CD4-positive, alpha-beta T cell treated with Interleukin-17A for 1 hour (primary cell): ENCODE data around the gene CCDC188.

Source experiments
- DNase-seq: peaks from one replicate; pipeline ENCODE4 v3.0.0-alpha.2; 2020

The CCDC188 gene

DNA sequence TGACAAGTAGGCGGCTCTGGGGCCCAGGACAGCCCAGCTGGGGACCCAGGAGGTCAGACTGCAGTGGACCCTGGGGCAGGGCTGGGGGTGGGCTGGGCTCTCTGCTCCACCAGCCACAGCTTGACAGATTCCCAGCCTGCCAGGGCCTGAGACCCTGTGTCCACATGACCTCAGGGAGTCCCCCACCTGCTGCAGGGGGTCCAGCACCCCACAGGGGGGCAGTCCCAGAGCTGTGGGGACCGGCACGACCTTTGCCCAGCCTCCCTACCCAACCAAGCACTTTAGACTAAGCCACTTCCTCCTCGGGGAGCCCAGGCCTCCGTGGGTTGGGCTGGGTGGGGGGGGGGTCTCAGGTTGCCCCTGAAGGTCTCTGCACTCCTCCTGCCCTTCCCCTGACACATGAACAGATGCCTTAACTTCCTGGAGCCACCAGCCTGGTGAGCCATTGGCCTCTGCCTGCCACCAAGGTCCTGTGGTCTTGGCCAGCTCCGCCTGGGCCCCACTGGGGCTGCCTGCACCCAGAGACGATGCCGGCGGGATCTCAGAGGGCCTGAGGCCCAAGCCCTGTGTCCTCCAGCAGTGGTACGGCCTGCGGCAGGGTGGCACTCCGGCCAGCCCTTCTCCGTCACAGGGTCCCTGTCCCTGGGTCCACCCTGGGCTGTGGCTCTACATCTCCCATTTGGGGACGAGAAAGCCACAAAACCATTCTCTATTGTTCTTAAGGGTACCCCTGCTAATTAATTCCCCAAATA, 3.4 kb downstream of the CCDC188 start:
- no peak for DNase-seq

DNA sequence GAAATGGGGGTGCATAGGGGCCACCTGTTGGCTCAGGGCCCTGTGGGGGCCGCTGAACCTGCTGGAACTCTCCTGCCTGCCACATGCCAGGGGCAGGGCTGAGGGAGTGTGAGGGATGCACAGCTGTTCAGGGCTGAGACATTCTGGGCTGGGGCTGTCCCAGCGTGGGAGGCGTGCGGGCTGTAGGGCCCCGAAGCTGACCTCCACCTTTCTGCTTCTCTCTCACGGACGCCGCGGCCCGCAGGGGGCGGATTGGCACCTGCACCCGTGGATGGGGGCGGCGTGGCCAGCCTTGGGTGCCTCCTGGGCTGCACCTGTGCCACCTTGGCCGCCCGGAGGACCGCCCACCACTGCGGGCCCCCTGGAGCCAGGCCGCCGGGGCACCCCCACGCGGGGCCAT, 4.1 kb downstream of the CCDC188 start:
- no peak for DNase-seq

DNA sequence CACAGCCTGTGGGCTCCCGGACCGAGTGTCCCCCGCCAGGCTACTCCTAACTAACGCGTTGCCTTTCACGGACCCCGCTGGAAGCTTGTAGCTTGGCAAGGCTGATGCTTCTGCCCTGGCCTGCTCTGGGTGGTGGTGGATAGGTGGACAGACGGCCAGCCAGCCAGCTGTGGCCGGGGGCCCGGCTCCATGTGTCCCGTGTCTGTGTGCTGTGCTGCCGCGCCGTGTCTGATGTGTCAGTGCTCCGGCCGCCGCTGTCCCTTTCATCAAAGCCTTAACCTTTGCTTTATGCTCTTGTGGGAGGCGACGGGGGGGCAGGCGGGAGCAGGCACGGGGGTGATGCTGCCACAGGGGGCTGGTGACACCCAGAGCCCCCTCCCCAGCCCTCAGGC, 5.0 kb downstream of the CCDC188 start:
- DNase-seq: no peak

DNA sequence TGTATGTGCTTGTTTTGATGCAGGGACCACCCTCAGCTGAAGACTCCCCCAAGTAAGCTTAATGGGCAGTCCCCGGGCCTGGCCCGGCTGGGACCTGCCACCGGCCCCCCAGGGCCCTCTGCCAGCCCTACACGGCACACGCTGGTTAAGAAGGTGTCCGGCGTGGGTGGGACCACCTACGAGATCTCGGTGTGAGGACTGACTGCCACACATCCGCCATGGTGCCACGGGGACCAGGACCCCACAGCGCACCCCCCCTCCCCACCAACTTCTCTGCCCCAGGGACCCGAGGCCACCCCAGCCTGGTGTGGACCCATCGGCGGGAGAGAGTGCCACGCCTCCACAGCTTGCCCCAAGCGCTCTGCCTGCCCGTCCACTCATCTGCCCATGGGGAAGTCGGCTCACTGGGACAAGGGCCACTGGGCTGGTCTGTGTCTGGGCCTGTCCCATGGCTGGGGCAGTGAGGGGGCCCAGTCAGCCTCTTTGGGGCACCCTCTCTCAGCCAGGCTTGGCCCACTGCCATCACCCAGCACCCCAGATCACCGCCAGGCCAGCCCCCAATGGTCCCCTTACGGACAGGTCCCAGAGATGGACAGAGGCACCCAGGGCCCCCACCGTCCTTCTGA, 5.5 kb downstream of the CCDC188 start:
- DNase-seq: no peak

DNA sequence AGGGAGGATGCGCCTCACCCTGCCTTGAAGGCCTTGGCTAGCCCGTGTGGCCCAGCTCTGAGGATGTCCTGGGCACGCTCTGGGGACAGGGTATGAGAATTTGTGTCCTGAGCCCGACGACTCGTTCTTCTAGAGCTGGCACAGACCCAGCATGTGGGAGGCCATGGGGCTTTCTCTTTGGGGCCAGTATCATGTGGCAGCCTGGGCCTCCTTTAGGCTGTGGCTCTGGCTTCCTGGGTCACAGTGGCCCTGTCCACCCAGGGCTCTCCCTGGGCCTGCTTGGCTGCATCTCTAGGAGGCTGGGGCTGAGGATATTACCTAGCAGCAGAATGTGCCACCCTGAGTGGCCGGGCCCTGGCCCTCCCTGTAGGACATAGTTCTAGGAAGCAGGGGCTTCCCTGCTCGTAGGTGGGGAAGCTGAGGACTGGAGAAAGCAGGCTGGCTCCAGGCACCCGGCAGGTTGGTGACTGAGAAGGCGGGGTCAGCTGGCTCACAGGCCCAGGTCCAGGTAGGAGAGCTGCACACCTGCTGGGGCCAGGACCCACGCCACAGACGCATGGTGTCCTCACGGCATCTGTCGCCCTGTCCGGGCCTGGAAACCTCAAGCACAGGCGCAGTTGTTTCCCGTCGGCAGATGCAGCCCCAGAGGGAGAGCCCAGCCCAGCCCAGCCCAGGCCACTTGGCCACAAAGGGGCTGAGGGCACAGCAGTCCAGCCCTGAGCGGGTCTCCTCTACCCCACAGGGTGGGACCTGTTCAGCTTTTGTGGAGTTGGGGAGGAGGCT, 6.8 kb downstream of the CCDC188 start:
- no peak for DNase-seq

DNA sequence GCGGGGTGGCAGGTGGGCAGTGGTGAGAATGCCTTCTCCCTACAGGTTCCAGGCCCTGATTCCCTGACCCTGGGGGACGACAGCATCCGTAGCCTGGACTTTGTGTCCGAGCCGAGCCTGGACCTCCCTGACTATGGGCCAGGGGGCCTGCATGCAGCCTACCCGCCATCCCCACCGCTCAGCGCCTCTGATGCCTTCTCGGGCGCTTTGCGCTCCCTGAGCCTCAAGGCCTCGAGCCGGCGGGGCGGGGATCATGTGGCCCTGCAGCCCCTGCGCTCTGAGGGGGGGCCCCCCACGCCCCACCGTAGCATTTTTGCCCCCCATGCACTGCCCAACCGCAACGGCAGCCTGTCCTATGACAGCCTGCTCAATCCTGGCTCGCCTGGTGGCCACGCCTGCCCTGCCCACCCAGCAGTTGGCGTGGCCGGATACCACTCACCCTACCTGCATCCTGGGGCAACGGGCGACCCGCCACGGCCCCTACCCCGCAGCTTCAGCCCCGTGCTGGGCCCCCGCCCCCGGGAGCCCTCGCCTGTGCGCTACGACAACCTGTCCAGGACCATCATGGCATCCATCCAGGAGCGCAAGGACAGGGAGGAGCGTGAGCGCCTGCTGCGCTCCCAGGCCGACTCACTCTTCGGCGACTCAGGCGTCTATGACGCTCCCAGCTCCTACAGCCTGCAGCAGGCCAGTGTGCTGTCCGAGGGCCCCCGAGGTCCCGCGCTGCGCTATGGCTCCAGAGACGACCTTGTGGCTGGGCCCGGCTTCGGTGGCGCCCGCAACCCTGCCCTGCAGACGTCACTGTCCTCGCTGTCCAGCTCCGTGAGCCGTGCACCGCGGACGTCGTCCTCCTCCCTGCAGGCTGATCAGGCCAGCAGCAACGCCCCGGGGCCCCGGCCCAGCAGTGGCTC, 7.9 kb downstream of the CCDC188 start:
- no peak for DNase-seq

DNA sequence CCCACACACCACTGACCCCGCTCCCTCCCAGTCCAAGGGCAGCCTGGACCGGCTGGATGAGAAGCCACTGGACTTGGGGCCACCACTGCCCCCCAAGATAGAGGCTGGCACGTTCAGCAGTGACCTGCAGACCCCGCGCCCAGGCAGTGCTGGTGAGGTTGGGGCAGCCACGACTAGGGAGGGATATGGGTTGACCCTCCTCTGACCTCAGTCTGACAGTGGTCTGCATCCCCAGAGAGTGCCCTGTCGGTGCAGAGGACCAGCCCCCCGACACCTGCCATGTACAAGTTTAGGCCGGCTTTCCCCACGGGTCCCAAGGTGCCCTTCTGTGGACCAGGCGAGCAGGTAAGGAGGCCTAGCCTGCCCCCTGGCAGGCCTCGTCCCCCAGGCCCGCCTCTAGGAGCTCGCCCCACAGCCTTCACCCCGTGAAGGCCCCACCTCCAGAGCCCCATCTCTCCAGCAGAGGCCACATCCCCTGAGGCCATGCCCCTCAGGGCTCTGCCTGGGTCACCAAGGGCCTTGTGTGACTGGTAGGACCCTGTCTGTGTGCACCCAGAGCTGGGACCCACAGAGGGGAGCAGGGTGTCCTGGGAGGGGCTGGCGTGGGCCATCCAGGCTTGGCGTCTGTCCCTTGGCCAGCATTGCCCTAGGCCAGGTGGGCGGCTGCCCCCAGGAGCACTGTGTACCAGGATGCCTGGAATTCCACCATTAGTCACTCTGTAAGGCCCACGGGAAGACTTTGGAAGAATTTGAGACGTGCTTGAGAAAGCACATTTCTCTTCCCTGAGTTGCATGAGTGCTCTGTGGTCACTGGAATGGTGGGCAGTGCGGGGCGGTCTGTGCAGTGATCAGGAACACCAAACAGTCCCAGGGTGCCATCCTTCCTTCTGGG, 9.4 kb downstream of the CCDC188 start:
- DNase-seq: no peak

DNA sequence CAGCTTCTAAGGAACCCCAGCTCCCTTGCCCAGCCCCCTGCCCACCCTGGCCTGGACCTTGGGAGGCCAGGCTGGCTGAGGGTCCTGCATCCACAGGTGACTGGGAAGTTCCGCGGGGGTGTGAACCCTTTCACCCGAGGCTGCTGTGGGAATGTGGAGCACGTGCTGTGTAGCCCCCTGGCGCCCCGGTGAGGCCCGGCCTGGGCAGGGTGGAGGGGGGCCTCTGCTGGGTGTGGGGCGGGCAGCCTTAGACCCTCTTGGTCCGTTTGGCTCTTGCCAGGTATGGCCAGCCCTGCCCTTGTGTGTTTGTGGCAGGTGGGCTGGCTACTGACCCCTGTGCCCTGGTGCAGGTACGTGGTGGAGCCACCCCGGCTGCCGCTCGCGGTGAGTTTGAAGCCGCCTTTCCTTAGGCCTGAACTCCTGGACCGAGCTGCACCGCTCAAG, 10.3 kb downstream of the CCDC188 start:
- no peak for DNase-seq

DNA sequence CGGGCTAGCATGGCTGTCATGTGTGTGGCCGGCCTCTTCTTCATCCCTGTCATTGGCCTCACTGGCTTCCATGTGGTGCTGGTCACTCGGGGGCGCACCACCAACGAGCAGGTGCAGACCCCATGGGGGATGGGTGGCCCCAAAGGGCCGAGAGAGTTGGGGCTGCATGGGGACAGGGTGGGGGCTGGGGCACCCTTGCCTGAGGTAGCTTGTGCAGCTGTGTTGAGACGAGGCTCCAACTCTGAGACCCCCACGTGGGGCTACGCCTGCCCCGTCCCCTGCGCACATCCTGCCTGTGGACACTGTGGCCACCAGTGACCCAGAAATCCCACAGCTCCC, 10.8 kb downstream of the CCDC188 start:
- DNase-seq: no peak

DNA sequence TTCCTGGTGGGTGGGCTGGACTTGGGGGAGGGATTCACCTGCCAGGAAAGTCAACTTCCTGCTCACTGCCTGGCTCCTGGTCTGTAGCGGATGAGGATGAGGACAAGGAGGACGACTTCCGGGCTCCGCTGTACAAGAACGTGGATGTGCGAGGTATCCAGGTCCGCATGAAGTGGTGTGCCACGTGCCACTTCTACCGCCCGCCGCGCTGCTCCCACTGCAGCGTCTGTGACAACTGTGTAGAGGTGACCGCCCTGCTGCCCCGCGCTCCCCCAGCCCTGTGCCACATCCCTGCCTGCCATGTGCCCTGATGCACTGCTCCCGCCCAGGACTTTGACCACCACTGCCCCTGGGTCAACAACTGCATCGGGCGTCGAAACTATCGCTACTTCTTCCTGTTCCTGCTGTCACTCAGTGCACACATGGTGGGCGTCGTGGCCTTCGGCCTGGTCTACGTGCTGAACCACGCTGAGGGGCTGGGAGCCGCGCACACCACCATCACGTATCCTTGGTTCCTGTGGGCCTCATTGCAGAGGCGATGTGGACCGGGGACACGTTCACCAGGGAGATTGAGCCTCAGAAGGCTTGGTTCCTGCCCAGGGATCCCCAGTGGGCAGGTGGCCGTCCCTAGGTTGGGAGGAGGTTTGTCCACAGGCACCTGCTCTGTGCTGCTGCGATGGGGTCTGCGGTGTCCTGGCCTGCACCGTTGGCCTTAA, 11.3 kb downstream of the CCDC188 start:
- no peak for DNase-seq

DNA sequence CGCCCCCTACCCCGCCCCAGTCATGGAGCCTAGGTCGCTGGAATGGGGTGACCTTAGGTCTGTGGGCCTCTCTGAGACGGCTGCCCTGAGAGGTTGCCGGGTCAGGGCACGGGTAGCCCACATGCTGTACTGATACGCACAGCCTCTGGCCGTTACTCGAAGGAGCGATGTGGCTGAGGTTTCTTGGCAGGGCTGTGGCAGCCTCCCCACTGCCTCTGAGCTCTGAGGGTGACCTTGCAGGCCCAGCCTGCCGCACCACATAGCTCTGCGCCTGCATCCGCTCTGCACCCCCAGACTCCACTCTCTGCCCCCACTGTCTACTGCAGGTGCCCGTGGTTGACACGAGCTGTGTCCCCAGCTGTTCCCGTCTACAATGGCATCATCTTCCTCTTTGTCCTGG, 12.0 kb downstream of the CCDC188 start:
- no peak for DNase-seq

DNA sequence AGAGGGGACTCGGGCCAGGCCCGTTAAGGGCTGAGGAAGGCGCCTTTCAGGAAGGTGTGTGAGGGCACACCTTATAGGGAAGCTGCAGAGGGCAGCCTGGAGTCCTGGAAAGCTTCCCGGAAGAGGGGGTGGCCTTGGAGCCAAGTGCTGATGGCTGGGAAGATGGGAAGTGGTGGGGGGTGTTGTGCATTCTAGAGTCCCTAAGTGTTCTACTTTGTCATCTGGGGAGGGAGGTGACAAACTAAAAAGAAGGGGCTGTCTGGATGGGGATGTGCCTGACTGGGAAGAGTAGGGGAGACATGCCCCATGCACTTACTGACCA, 12.5 kb downstream of the CCDC188 start:
- DNase-seq: no peak

DNA sequence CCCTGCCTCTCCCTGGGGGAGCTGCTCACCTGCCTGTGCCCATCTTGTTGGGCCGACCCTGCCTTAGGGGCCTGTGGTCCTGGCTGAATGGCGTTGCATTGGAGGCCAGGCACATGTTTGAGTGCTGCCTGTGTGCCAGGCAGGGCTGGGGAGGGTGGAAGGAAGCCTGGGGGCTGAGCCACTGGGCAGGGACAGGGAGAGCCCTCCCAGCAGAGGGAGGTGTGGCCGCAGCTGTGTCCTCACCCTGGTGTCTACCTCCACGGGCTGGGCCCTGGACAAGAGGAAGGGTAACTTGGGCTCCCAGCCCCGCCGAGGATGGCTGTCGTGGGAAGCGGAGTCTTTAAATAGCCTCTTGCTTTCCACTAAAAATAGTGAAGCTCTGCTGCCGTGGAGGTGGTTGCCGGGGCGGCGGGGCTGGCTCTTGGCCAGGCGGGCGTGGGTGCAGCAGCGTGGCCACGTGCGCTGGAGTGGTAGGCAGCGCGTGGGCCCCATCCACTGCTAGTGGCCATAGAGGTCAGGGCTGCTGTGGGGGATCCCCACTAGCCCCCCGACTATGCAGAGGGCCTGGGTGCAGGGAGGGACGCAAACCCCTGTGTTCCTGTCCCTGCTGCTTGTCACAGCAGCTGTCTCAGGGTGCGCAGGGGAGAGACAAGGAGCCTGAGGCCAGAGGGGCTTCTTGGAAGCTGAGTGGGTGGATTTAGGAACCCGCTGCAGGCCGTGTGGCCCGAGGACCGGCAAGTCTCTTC, 13.0 kb downstream of the CCDC188 start:
- DNase-seq: no peak

DNA sequence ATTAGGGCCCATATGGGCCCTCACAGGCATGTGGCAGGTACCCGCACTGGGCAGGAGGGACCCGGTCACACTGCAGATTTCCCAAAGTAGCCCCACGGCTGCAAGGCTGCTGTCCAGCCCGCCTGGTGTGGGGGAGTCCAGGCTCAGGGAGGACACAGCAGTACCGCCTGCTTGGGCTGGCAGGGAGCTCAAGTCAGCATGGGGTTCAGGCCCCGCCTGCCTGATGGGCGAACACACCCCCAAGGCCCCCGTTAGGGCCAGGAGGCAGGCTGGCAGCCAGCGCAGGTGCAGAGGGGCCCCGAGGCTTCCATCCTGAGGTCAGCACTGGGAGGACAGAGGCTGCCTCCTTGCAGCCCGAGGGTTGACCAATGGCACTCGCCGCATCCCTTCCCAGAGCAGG, 13.7 kb downstream of the CCDC188 start:
- no peak for DNase-seq

DNA sequence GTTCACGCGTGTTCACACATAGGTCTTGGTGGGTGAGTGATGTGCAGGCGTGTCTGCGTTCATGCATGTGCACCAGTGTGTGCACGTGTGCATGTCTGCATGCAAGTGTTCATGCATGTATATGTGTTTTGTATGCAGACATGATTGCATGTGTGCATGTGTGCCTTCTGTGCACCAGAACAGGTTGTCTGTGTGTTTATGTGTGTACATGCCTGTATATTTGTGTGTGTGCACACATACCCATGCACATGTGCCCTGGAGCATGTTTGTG, 14.3 kb downstream of the CCDC188 start:
- no peak for DNase-seq

DNA sequence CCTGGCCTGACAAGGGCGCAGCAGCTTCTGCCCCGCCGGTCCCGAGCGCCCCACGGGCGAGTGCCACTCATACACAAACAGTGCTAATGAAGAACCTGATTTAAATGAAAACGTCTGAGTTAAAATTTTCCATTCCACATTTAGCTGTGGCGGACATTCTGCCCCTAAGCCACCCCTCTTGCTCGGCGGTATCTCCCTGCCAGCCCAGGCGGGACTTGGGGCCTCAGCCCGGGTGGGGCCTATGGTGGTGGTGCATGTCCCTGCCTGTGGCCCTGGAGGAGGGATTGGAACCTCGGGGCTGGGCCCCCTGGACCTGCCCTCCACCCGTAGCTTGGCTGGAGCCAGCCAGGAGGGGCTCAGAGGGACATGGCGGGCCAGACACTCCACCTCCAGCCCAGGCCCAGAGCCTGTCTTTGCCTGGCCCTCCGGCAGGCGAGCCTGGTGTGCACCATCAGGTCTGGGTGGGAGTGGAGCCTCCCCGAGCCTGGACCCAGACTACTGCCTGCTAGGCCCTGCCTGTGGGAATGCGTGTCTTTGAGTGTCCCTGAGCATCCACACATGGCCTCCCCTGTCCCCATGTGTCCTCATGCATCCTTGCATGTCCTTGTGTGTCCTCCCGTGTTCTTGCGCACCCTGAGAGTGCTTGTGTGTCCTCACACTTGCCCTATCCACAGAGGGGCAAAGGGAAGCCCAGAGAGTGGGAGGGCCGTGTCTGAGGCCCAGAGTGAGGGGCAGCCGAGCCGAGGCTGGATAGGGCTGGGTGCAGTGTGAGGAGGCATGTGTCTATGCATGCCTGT, 14.9 kb downstream of the CCDC188 start:
- DNase-seq: no peak

DNA sequence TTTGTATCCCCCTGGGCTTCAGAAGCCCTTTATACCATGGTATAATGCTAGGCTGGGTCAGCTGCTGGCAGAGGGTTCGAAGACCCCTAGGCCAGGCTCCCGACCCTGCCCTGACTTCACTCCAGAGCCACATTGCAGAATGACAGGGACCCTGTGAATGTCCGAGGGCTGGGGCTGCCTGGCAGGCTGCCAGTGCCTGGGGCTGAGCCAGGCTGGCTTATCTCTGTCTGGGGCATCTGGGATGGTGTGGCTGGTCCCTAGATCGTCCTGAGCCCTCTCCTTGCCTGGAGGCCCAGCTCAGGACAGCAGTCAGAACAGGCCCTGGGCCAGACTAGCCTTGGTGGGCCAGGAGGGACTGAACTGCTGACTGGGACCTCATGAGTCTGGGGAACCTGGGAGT, 15.6 kb downstream of the CCDC188 start:
- DNase-seq: no peak

DNA sequence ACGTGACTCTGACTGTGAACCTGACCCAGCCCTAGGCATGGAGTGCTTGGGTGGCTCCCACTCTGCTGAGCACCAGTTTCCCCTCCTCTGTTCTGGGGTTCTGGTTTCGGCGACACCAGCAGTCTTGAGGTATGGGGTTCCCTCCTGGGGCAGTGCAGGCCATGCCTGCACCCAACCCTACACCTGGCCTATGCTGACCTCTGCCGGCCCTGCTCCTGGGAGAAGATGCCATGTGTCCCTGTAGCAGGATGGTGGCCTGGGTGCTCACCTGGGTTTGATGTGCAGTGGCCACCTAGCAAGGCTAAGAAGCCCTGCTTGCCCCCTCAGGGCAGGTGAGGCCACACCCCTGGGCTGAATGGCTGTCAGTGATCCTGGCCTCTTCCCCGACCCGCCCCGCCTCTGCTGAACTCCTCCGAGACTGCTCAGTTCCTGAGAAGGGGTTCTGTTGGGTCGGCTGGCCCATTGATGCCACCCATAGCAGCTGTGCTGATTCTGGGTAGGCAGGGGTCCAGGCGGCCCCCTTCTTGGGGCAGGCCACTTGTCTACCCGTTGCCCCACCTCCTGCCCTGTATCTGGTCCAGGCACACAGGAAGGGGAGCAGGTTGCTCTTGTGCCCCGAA, 16.8 kb downstream of the CCDC188 start:
- DNase-seq: no peak

DNA sequence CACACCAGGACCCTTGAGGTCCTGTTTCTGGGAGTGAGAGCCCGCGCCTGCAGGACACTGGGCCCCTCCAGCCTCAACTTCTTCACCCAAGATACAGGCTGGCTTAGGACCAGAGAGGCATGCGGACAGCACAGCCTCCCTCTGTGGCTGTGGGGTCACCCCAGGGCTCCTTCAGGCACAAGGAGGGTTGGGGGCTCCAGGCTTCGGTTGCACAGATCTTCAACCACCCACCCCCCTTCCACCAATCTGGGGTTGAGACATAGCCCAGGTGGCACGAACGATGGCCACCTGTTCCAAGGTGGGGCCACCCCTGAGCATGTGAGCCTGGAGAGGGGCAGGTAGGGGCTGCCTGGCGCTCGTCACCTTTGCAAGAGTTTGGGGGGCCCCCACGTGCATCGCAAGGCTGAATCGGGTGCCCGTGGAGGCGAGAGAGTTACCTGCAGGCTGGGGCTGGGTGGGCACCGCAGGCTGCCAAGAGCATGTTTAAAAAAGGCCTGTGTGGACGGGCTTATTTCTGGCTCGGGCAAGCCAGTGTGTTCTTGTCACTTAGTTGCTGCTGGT, 18.1 kb downstream of the CCDC188 start:
- no peak for DNase-seq
